CD4-positive, alpha-beta T cell treated with Interferon gamma for 1 hour (primary cell): ENCODE results near the gene CTNNA3.
"Not testable (repeated sequence)": the region's sequence is repeated elsewhere in the genome, so short reads cannot be mapped to it uniquely, and the experiment has no call there.

ENCODE experiments used
- DNase-seq: peaks from one replicate; pipeline ENCODE4 v3.0.0-alpha.2; 2020

Gene CTNNA3

GRCh38 chr10:67492317-67493019 lies 203.5 kb downstream of the CTNNA3 start:
- no peak for DNase-seq

GRCh38 chr10:67487906-67488619 lies 207.9 kb downstream of the CTNNA3 start:
- no peak for DNase-seq

GRCh38 chr10:67487199-67487598 lies 208.8 kb downstream of the CTNNA3 start:
- DNase-seq: no peak

GRCh38 chr10:67477868-67478267 lies 218.1 kb downstream of the CTNNA3 start:
- DNase-seq: no peak

- DNase-seq: no peak
Observed at GRCh38 chr10:67476201-67476600, 219.8 kb downstream of the CTNNA3 start.

- DNase-seq: no peak
Observed at GRCh38 chr10:67473850-67474633, 222.0 kb downstream of the CTNNA3 start.

- no peak for DNase-seq
Observed at GRCh38 chr10:67471022-67471421, 225.0 kb downstream of the CTNNA3 start.

- no peak for DNase-seq
Observed at GRCh38 chr10:67464278-67464677, 231.7 kb downstream of the CTNNA3 start.

GRCh38 chr10:67452892-67453291 lies 243.1 kb downstream of the CTNNA3 start:
- DNase-seq: no peak

GRCh38 chr10:67438605-67439304 lies 257.2 kb downstream of the CTNNA3 start:
- no peak for DNase-seq

- DNase-seq: no peak
Observed at GRCh38 chr10:67433276-67433675, 262.7 kb downstream of the CTNNA3 start.

GRCh38 chr10:67402620-67403019 lies 293.4 kb downstream of the CTNNA3 start:
- DNase-seq: no peak

- DNase-seq: no peak
Observed at GRCh38 chr10:67401711-67402110, 294.3 kb downstream of the CTNNA3 start.

GRCh38 chr10:67386841-67387533 lies 309.0 kb downstream of the CTNNA3 start:
- not testable (repeated sequence) for DNase-seq

GRCh38 chr10:67386260-67386659 lies 309.7 kb downstream of the CTNNA3 start:
- DNase-seq: no peak

- DNase-seq: no peak
Observed at GRCh38 chr10:67385566-67385965, 310.4 kb downstream of the CTNNA3 start.

GRCh38 chr10:67385089-67385488 lies 310.9 kb downstream of the CTNNA3 start:
- no peak for DNase-seq

GRCh38 chr10:67331121-67331910 lies 364.7 kb downstream of the CTNNA3 start:
- DNase-seq: no peak

- DNase-seq: no peak
Observed at GRCh38 chr10:67327626-67328535, 368.1 kb downstream of the CTNNA3 start.

GRCh38 chr10:67319976-67320375 lies 376.0 kb downstream of the CTNNA3 start:
- no peak for DNase-seq
